Heart left ventricle (tissue), 16 donors: Measurements from ENCODE around the gene TMEM163. TPM values are rescaled to one million over a fixed set of nuclear protein-coding genes. Genes with fewer than 3 reads are reported as not detected.

ENCODE experiments used
- ATAC-seq, 4 donors: fragments of 200-7000 bp; cut with Tn5 transposase; one replicate each; pipeline ENCODE4 v1.9.1; 2020 to 2022; ENCODE audit warnings: moderate library complexity in 4 of 4, mild to moderate bottlenecking in 3 of 4, moderate number of reproducible peaks in 1 of 4
- DNase-seq, 5 donors: peaks; one replicate each; pipeline ENCODE4 v3.0.0-alpha.2; 2020
- H3K27ac ChIP-seq, 12 donors: fragments of 200-600 bp; sonication (generic) in 4 of 12; one replicate each; pipeline versions ENCODE4 v1.5.0 to v1.8.0; 2016 to 2022; ENCODE audit warnings: mild to moderate bottlenecking in 2 of 12
- H3K27me3 ChIP-seq, 9 donors: fragments of 200-600 bp; sonication (generic) in 2 of 9; one replicate each; pipeline versions ENCODE4 v1.5.1 to v1.8.0; 2016 to 2022; ENCODE audit warnings: mild to moderate bottlenecking in 3 of 9
- H3K36me3 ChIP-seq, 9 donors: fragments of 200-600 bp; sonication (generic) in 2 of 9; one replicate each; pipeline versions ENCODE4 v1.5.0 to v1.8.0; 2018 to 2022; ENCODE audit warnings: mild to moderate bottlenecking in 2 of 9
- H3K4me1 ChIP-seq, 12 donors: fragments of 200-600 bp; sonication (generic) in 4 of 12; one replicate each; pipeline versions ENCODE4 v1.5.0 to v1.8.0; 2016 to 2022; ENCODE audit warnings: mild to moderate bottlenecking in 3 of 12
- H3K4me3 ChIP-seq, 12 donors: fragments of 200-600 bp; sonication (generic) in 4 of 12; one replicate each; pipeline versions ENCODE4 v1.5.0 to v1.8.0; 2017 to 2022; ENCODE audit warnings: mild to moderate bottlenecking in 9 of 12, moderate library complexity in 4 of 12
- H3K9me3 ChIP-seq, 12 donors: fragments of 200-600 bp; sonication (generic) in 4 of 12; one replicate each; pipeline versions ENCODE4 v1.5.0 to v1.8.0; 2016 to 2022; ENCODE audit warnings: mild to moderate bottlenecking in 1 of 12
- CTCF ChIP-seq, 12 donors: fragments of 200-600 bp; sonication (generic) in 4 of 12; IDR thresholded peaks; one replicate each; pipeline versions ENCODE4 v1.5.0 to v1.8.0; 2018 to 2022; ENCODE audit warnings: antibody characterized with exemption in 12 of 12, mild to moderate bottlenecking in 5 of 12
- POLR2A ChIP-seq, 2 donors: fragments of 450-650 bp; IDR thresholded peaks; one replicate each; pipeline ENCODE4 v1.6.1; 2017; ENCODE audit warnings: antibody characterized with exemption in 2 of 2, mild to moderate bottlenecking in 2 of 2, moderate library complexity in 2 of 2
- WGBS, 4 donors: extraction: QIAGEN DNeasy Blood & Tissue Kit in 2 of 4; methylation state at CpG; one replicate each; pipeline versions ENCODE4 v1.1.5 to v1.1.7; 2013 to 2018; 5-methylcytosine and 5-hydroxymethylcytosine counted together
- intact Hi-C, 10 donors: fragments of 100-400 bp; cut with DNase I; formaldehyde crosslinking; loops; one replicate each; pipeline versions ENCODE4 v1.11.1 to v1.14.2; 2022
- polyA plus RNA-seq, 2 donors: library from polyadenylated mRNA; stranded (reverse); fragments of 200-250 nt; gene quantifications; one replicate each; pipeline ENCODE4 v1.2.3, GENCODE V29; 2013
- total RNA-seq, 9 donors: library from RNA; depleted of rRNA in 2 of 9; stranded (reverse); fragments of >200 nt in 2 of 9; fragmentation: NEBNext Ultra II Directional in 3 of 9; extraction: Animal tissue kit (Norgen Biotek cat#: 25700) in 3 of 9; gene quantifications; one replicate each; pipeline versions ENCODE4 v1.1.0 to v1.2.4, GENCODE V29; 2016 to 2023
- donor health status: ischemic (EF 13 %, LVEDD 7.1; RV severe dilation, severe dysfunction).
- donor health status: healthy with polysubstance abuse.
- donor health status: DM: no; HTN: yes; CAD: no.
- donor health status: DM: no; HTN: no; CAD: no.
- donor health status: ischemic (EF 25% LVEDD 6.9; RV normal size, moderate dysfunction).
- donor health status: ischemic (EF 25% LVEDD 5.7; RV mildly dilated, moderate dysfunction).
- donor health status: healthy.
- donor health status: DM: yes; HTN: yes; CAD: no.
- donor health status: ischemic (EF 35%, LVEDD 5.7; RV mildly dilated, moderate dysfunction).
- donor health status: nonischemic (EF 11% LVEDD 7.7; RV severe dilation, severe dysfunction).
- donor health status: DM: yes; HTN: yes; CAD: no.
- donor health status: PGD.
- donor health status: ischemic (EF 29% LVEDD 5.4; RV normal size, mild dysfunction).
- donor health status: nonischemic (EF 23%, LVEDD 6.1; RV moderate dilation, normal function).

The TMEM163 gene
- total and polyA plus RNA-seq, 11 donors, result 0.14 to 1.4 (median 0.47) TPM

GRCh38 chr2:134491771-134492441 lies 226.9 kb downstream of the TMEM163 start:
- TF ChIP-seq POLR2A (IDR thresholded peaks at IDR 0.05), result no peak
- peak in 1 of 12 donors; percentile 21 for TF ChIP-seq CTCF (IDR thresholded peaks at IDR 0.05)
- H3K27ac ChIP-seq, result no peak overlapping the region
- WGBS, 4 donors, result 28 to 41% (median 38%) methylated on average over 9 of the region's 9 CpGs
- H3K9me3 ChIP-seq, result no peaks in the 10 kb centered on the region
- H3K36me3 ChIP-seq, result no peaks in the 10 kb centered on the region
- ATAC-seq, result peak; percentile 31 to 76 (median 59)
- H3K4me1 ChIP-seq, result peaks cover 0 to 19% (median 0%) of the 10 kb centered on the region in 12 donors
- H3K4me3 ChIP-seq, result no peak overlapping the region
- intact Hi-C loops, result no loop called here
- no peak for DNase-seq
- H3K27me3 ChIP-seq, result no peaks in the 10 kb centered on the region

DNA sequence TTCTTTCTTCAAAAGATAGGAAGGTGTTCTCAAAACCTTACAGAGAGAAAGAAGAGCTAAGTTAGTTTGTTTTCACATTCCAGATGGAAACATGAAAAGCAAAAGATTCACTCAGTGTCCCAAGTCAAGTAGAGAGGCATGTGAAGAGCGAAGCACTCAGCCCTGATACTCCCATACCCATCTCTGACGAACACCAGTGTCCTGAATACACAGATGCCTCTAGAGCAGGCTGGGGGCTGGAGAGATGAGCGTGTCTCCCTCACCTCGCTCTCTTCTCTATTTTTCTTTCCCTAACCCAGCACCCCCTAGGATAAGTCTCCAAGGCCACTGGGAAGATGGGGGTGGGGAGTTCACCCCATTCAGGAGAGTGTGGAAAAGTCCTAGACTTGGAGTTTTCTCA lies 227.8 kb downstream of the TMEM163 start:
- no peak overlapping the region for H3K4me3 ChIP-seq
- peaks cover 0 to 19% (median 0%) of the 10 kb centered on the region in 12 donors for H3K4me1 ChIP-seq
- TF ChIP-seq CTCF (IDR thresholded peaks at IDR 0.05) (no peak), POLR2A (IDR thresholded peaks at IDR 0.05) (no peak)
- intact Hi-C loops, result no loop called here
- H3K36me3 ChIP-seq, result no peaks in the 10 kb centered on the region
- DNase-seq (no peak), ATAC-seq (no peak)
- no peaks in the 10 kb centered on the region for H3K9me3 ChIP-seq
- H3K27ac ChIP-seq, result no peak overlapping the region
- H3K27me3 ChIP-seq, result no peaks in the 10 kb centered on the region
- WGBS, 4 donors, result 75 to 79% (median 78%) methylated on average over 4 of the region's 4 CpGs

DNA sequence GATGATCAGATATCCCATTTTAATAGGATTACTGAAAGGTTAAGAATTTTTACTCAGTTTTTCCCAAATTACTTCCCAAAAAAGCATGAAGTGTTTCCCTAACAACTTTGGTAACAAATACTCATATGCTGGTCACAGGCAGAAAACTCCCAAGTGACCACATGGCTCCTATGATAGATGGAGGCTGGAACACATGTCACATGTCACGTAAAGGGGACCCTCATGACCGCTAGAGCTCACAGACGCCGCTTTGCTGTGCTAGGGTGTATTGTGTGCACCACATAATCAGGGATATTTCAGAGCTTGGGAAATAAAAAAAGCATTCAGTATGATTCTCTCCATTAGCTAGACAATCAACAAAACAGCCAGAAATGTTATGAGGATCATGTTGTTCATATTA lies 228.2 kb downstream of the TMEM163 start:
- 84 to 92% (median 91%) methylated on average over 4 of the region's 4 CpGs for WGBS, 4 donors
- DNase-seq, result no peak
- intact Hi-C loops, result no loop called here

More for the DNA sequence above, 228.2 kb downstream of the TMEM163 start:
- Histone ChIP-seq H3K9me3 (no peaks in the 10 kb centered on the region), H3K4me3 (no peak overlapping the region), H3K27me3 (no peaks in the 10 kb centered on the region), H3K36me3 (no peaks in the 10 kb centered on the region), H3K4me1 (peaks cover 0 to 19% (median 0%) of the 10 kb centered on the region in 12 donors), H3K27ac (no peak overlapping the region)
- ATAC-seq, result no peak
- TF ChIP-seq POLR2A (IDR thresholded peaks at IDR 0.05), result no peak
- TF ChIP-seq CTCF (IDR thresholded peaks at IDR 0.05), result no peak
